Prostate gland (tissue), 2 donors: ENCODE data around the gene TGFBR3.

ENCODE experiments used
- CTCF ChIP-seq, 4 experiments: fragments of 200-600 bp in 2 of 4; fragments of 450-650 bp in 2 of 4; sonication (generic) in 2 of 4; IDR thresholded peaks; 1 replicate in 3 of 4; 2 replicates in 1 of 4; pipeline ENCODE4 v1.5.1; 2016 to 2019; ENCODE audit warnings: antibody characterized with exemption in 4 of 4, mild to moderate bottlenecking in 2 of 4, moderate library complexity in 2 of 4
- POLR2A ChIP-seq: fragments of 450-650 bp; IDR thresholded peaks from one replicate; pipeline ENCODE4 v1.6.1; 2016; ENCODE audit warnings: antibody characterized with exemption, mild to moderate bottlenecking

GRCh38 chr1:91651661-91652071 lies 234.3 kb downstream of the TGFBR3 start:
- TF ChIP-seq CTCF (IDR thresholded peaks at IDR 0.05) (no peak), POLR2A (no peak)
